Liver (tissue), 9 donors: ENCODE data around the gene PDE4B. TPM values are rescaled to one million over a fixed set of nuclear protein-coding genes. Genes with fewer than 3 reads are reported as not detected.

Experiments used
- DNase-seq: peaks from one replicate; pipeline ENCODE4 v3.0.0-alpha.2; 2017; ENCODE audit warnings: low spot score
- H3K27ac ChIP-seq, 2 donors: one replicate each; pipeline ENCODE4 v1.7.0; 2013; ENCODE audit warnings: inconsistent platforms in 2 of 2, low read length in 2 of 2, control low read depth in 1 of 2, low read depth in 1 of 2, mild to moderate bottlenecking in 1 of 2
- H3K27me3 ChIP-seq, 4 donors: one replicate each; pipeline versions ENCODE4 v1.6.1 to v1.7.0; 2013; ENCODE audit warnings: low read length in 3 of 4, inconsistent platforms in 1 of 4, mild to moderate bottlenecking in 1 of 4, moderate library complexity in 1 of 4; ENCODE audit not compliant: control insufficient read depth in 4 of 4, insufficient read depth in 4 of 4
- H3K36me3 ChIP-seq, 4 donors: one replicate each; pipeline versions ENCODE4 v1.6.1 to v1.7.0; 2013; ENCODE audit warnings: low read length in 3 of 4, mild to moderate bottlenecking in 3 of 4, low read depth in 1 of 4, moderate library complexity in 1 of 4; ENCODE audit not compliant: control insufficient read depth in 4 of 4, insufficient read depth in 3 of 4
- H3K4me1 ChIP-seq, 4 donors: one replicate each; pipeline versions ENCODE4 v1.6.1 to v1.7.0; 2013; ENCODE audit warnings: low read length in 3 of 4, mild to moderate bottlenecking in 3 of 4, moderate library complexity in 1 of 4; ENCODE audit not compliant: control insufficient read depth in 4 of 4, insufficient read depth in 4 of 4
- H3K4me3 ChIP-seq, 3 donors: one replicate each; pipeline versions ENCODE4 v1.6.1 to v1.7.0; 2013; ENCODE audit warnings: low read length in 3 of 3, control low read depth in 1 of 3, low read depth in 1 of 3, mild to moderate bottlenecking in 1 of 3
- H3K9ac ChIP-seq, 2 donors: one replicate each; pipeline ENCODE4 v1.7.0; 2013; ENCODE audit warnings: low read length in 2 of 2, mild to moderate bottlenecking in 2 of 2, moderate library complexity in 2 of 2, control low read depth in 1 of 2, low read depth in 1 of 2
- H3K9me3 ChIP-seq, 4 donors: one replicate each; pipeline versions ENCODE4 v1.6.1 to v1.7.0; 2013; ENCODE audit warnings: low read length in 3 of 4; ENCODE audit not compliant: control insufficient read depth in 4 of 4
- ATF3 ChIP-seq: IDR thresholded peaks from 2 replicates; pipeline ENCODE4 v1.6.1; 2016; ENCODE audit warnings: antibody characterized with exemption
- CTCF ChIP-seq: fragments of 150-350 bp; IDR thresholded peaks from 2 replicates; pipeline ENCODE4 v1.5.1; 2017; ENCODE audit warnings: improper control_type of control experiment, low read depth, low read length; ENCODE audit not compliant: missing input control
- EGR1 ChIP-seq, 2 donors: IDR thresholded peaks; 2 replicates each; pipeline ENCODE4 v1.6.1; 2016 to 2018; ENCODE audit warnings: antibody characterized with exemption in 2 of 2, low read depth in 2 of 2
- FOXA1 ChIP-seq: IDR thresholded peaks from 2 replicates; pipeline ENCODE4 v1.6.1; 2016; ENCODE audit warnings: antibody characterized with exemption
- FOXA2 ChIP-seq: IDR thresholded peaks from 2 replicates; pipeline ENCODE4 v1.6.1; 2016; ENCODE audit warnings: antibody characterized with exemption
- GABPA ChIP-seq, 2 donors: IDR thresholded peaks in 1 of 2; conservative IDR thresholded peaks in 1 of 2; 2 replicates each; pipeline ENCODE4 v1.6.1; 2016; ENCODE audit warnings: antibody characterized with exemption in 2 of 2, mild to moderate bottlenecking in 1 of 2, moderate library complexity in 1 of 2
- HNF4A ChIP-seq, 2 donors: conservative IDR thresholded peaks; 2 replicates each; pipeline ENCODE4 v1.6.1; 2016; ENCODE audit warnings: antibody characterized with exemption in 2 of 2, mild to moderate bottlenecking in 2 of 2
- HNF4G ChIP-seq: IDR thresholded peaks from 2 replicates; pipeline ENCODE4 v1.6.1; 2016; ENCODE audit warnings: antibody characterized with exemption
- JUND ChIP-seq, 2 donors: IDR thresholded peaks; 2 replicates each; pipeline ENCODE4 v1.6.1; 2016; ENCODE audit warnings: antibody characterized with exemption in 2 of 2
- NR2F2 ChIP-seq: IDR thresholded peaks from 2 replicates; pipeline ENCODE4 v1.6.1; 2016; ENCODE audit warnings: antibody characterized with exemption
- RAD21 ChIP-seq, 2 donors: IDR thresholded peaks; 2 replicates each; pipeline ENCODE4 v1.6.1; 2016; ENCODE audit warnings: antibody characterized with exemption in 2 of 2, mild to moderate bottlenecking in 2 of 2
- RXRA ChIP-seq, 2 donors: IDR thresholded peaks; 2 replicates each; pipeline ENCODE4 v1.6.1; 2017 to 2018; ENCODE audit warnings: antibody characterized with exemption in 2 of 2, mild to moderate bottlenecking in 1 of 2
- SP1 ChIP-seq: IDR thresholded peaks from 2 replicates; pipeline ENCODE4 v1.6.1; 2018; ENCODE audit warnings: antibody characterized with exemption, mild to moderate bottlenecking
- TAF1 ChIP-seq: conservative IDR thresholded peaks from 2 replicates; pipeline ENCODE4 v1.6.1; 2016; ENCODE audit warnings: antibody characterized with exemption, mild to moderate bottlenecking
- YY1 ChIP-seq: IDR thresholded peaks from 2 replicates; pipeline ENCODE4 v1.6.1; 2016; ENCODE audit warnings: antibody characterized with exemption, mild to moderate bottlenecking
- WGBS: extraction: QIAGEN DNeasy Blood & Tissue Kit; methylation state at CpG from one replicate; pipeline ENCODE4 v1.1.7; 2013; 5-methylcytosine and 5-hydroxymethylcytosine counted together
- polyA plus RNA-seq, 2 donors: library from polyadenylated mRNA; stranded (reverse) in 1 of 2; unstranded in 1 of 2; fragments of 200-250 nt in 1 of 2; fragments of >200 nt in 1 of 2; fragmentation: Nextera tagmentation in 1 of 2; extraction: Ambion mirVana in 1 of 2; gene quantifications; one replicate each; pipeline versions ENCODE4 v1.2.1 to v1.2.3, GENCODE V29; 2013 to 2015
- total RNA-seq, 2 donors: library from RNA; depleted of rRNA; stranded (reverse); fragments of >200 nt; gene quantifications; one replicate each; pipeline ENCODE4 v1.2.3, GENCODE V29; 2014
- TF ChIP-seq, protein P1 (sequence below): IDR thresholded peaks from 2 replicates; pipeline ENCODE4 v1.6.1; 2016; ENCODE audit warnings: antibody characterized with exemption, mild to moderate bottlenecking
- TF ChIP-seq, protein P2 (sequence below): IDR thresholded peaks from 2 replicates; pipeline ENCODE4 v1.6.1; 2016; ENCODE audit warnings: antibody characterized with exemption
- TF ChIP-seq, protein P3 (sequence below): IDR thresholded peaks from 2 replicates; pipeline ENCODE4 v1.6.1; 2016; ENCODE audit warnings: antibody characterized with exemption
- donor health status: healthy.
- donor health status: healthy.
- donor health status: healthy.
- donor health status: healthy.
- donor health status: healthy.

The PDE4B gene
- total and polyA plus RNA-seq, 4 donors = 1.9 to 3.9 (median 2.7) TPM

DNA sequence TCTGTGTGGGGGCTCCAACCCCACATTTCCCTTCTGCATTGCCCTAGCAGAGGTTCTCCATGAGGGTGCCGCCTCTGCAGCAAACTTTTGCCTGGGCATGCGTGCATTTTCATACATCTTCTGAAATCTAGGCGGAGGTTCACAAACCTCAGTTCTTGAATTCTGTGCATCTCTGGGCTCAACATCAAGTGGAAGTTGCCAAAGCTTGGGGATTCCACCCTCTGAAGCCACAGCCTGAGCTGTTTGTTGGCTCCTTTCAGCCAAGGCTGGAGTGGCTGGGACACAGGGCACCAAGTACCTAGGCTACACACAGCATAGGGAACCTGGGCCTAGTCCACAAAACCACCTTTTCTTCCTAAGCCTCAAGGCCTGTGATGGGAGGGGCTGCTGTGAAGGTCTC lies 235.3 kb downstream of the PDE4B start:
- peaks cover 0 to 4% (median 0%) of the 10 kb centered on the region in 4 donors for H3K27me3 ChIP-seq
- no peak for DNase-seq
- H3K9ac ChIP-seq = no peak overlapping the region
- no peaks in the 10 kb centered on the region for H3K4me1 ChIP-seq
- H3K9me3 ChIP-seq = peaks cover 0 to 4% (median 0%) of the 10 kb centered on the region in 4 donors
- no peak overlapping the region for H3K27ac ChIP-seq
- H3K4me3 ChIP-seq = no peak overlapping the region
- TF ChIP-seq, protein P1, sequence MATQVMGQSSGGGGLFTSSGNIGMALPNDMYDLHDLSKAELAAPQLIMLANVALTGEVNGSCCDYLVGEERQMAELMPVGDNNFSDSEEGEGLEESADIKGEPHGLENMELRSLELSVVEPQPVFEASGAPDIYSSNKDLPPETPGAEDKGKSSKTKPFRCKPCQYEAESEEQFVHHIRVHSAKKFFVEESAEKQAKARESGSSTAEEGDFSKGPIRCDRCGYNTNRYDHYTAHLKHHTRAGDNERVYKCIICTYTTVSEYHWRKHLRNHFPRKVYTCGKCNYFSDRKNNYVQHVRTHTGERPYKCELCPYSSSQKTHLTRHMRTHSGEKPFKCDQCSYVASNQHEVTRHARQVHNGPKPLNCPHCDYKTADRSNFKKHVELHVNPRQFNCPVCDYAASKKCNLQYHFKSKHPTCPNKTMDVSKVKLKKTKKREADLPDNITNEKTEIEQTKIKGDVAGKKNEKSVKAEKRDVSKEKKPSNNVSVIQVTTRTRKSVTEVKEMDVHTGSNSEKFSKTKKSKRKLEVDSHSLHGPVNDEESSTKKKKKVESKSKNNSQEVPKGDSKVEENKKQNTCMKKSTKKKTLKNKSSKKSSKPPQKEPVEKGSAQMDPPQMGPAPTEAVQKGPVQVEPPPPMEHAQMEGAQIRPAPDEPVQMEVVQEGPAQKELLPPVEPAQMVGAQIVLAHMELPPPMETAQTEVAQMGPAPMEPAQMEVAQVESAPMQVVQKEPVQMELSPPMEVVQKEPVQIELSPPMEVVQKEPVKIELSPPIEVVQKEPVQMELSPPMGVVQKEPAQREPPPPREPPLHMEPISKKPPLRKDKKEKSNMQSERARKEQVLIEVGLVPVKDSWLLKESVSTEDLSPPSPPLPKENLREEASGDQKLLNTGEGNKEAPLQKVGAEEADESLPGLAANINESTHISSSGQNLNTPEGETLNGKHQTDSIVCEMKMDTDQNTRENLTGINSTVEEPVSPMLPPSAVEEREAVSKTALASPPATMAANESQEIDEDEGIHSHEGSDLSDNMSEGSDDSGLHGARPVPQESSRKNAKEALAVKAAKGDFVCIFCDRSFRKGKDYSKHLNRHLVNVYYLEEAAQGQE = no peak
- TF ChIP-seq RXRA (IDR thresholded peaks at IDR 0.05) = no peak
- TF ChIP-seq, protein P2, sequence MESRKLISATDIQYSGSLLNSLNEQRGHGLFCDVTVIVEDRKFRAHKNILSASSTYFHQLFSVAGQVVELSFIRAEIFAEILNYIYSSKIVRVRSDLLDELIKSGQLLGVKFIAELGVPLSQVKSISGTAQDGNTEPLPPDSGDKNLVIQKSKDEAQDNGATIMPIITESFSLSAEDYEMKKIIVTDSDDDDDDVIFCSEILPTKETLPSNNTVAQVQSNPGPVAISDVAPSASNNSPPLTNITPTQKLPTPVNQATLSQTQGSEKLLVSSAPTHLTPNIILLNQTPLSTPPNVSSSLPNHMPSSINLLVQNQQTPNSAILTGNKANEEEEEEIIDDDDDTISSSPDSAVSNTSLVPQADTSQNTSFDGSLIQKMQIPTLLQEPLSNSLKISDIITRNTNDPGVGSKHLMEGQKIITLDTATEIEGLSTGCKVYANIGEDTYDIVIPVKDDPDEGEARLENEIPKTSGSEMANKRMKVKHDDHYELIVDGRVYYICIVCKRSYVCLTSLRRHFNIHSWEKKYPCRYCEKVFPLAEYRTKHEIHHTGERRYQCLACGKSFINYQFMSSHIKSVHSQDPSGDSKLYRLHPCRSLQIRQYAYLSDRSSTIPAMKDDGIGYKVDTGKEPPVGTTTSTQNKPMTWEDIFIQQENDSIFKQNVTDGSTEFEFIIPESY = no peak
- TF ChIP-seq, protein P3, sequence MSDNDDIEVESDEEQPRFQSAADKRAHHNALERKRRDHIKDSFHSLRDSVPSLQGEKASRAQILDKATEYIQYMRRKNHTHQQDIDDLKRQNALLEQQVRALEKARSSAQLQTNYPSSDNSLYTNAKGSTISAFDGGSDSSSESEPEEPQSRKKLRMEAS = no peak
- no peak for TF ChIP-seq HNF4G
- no peak for TF ChIP-seq GABPA (IDR thresholded peaks at IDR 0.05 in 1 of 2, conservative IDR thresholded peaks at IDR 0.05 in 1 of 2)
- no peak for TF ChIP-seq JUND (IDR thresholded peaks at IDR 0.05)
- no peak for TF ChIP-seq YY1
- TF ChIP-seq FOXA1 = no peak
- no peak for TF ChIP-seq NR2F2
- TF ChIP-seq EGR1 (IDR thresholded peaks at IDR 0.05; ENCODE audit: low read depth in 2 of 2) = no peak
- no peak for TF ChIP-seq HNF4A (conservative IDR thresholded peaks at IDR 0.05)
- TF ChIP-seq FOXA2 = no peak
- no peak for TF ChIP-seq ATF3
- no peak for TF ChIP-seq RAD21 (IDR thresholded peaks at IDR 0.05)
- TF ChIP-seq SP1 = no peak
- no peak for TF ChIP-seq CTCF
- no peak for TF ChIP-seq TAF1
- H3K36me3 ChIP-seq = no peaks in the 10 kb centered on the region
- 98% methylated on average over 3 of the region's 3 CpGs for WGBS
